HG03432 (cell line): ENCODE data around the gene PALD1.
"Not testable (repeated sequence)": the region's sequence is repeated elsewhere in the genome, so short reads cannot be mapped to it uniquely, and the experiment has no call there.

Experiments
- ATAC-seq: cut with Tn5 transposase; IDR thresholded peaks from one replicate; pipeline ENCODE4 v1.9.1; 2021; ENCODE audit warnings: mild to moderate bottlenecking, moderate library complexity; ENCODE audit not compliant: unreplicated experiment

PALD1 gene

GRCh38 chr10:70481105-70481504 lies 2.5 kb downstream of the PALD1 start:
- no peak for ATAC-seq

GRCh38 chr10:70481831-70482530 lies 3.4 kb downstream of the PALD1 start:
- ATAC-seq: no peak

DNA sequence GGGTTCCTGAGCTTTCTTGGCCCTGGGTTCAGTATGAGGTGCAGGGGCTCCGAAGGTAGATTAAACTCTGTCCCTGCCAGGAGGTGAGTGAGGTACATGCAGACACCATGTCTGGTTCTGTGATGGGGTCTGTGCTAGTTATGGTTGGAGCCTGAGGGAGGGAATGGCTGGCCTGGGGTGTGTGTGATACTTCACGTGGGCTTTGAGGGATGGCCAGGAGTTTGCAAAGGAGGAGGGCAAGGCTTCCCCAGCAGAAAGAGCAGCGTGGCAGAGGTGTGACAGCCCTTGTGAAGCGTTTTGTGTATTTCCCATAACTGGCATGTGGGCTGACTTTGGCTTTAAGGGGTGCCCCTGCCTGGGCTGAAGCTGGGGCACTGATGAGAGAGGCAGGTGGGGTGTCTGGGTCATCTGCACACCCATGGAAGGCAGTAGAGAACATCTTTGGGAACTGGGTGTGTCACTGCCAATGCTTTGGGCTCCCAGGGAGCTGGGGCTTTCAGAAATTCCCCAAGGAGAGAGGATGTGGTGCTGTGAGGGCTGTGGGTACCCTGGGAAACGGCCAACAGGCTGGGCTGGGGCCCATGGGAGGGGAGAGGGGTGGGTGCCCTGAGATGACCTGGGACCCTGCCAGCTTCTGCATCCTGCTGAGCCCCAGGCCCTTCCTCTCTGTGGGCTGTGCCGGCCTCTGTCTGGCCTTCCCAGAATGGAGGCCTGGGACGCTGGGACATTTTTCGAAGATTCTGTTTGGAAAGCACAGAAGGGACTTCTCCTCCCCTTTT lies 4.6 kb downstream of the PALD1 start:
- no peak for ATAC-seq

DNA sequence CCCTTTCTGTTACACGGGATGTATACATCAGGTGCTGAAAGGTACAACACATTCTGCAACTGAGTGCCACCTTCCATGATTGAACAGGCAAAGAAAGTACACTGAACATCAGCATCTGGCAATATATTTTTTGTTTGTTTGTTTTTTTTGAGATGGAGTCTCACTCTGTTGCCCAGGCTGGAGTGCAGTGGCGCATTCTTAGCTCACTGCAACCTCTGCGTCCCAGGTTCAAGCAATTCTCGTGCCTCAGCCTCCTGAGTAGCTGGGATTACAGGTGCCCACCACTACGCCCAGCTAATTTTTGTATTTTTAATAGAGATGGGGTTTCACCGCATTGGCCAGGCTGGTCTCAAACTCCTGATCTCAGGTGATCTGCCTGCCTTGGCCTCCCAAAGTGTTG lies 5.3 kb downstream of the PALD1 start:
- ATAC-seq: not testable (repeated sequence)

GRCh38 chr10:70487824-70488223 lies 9.3 kb downstream of the PALD1 start:
- ATAC-seq: no peak

DNA sequence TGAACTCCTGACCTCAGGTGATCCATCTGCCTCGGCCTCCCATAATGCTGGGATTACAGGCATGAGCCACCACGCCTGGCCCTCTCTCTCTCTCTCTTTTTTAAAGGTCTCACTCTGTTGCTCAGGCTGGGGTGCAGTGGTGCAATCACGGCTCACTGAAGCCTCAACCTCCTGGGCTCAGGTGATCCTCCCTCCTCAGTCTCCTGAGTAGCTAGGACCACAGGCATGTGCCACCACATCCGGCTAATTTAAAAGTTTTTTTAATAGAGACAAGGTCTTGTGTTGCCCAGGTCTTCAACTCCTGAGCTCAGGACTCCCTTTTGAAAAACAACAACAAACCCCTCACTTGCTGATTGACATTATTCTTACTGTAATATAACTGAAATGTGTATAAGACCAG lies 11.6 kb downstream of the PALD1 start:
- no peak for ATAC-seq

GRCh38 chr10:70491614-70492013 lies 13.0 kb downstream of the PALD1 start:
- no peak for ATAC-seq

GRCh38 chr10:70492786-70493659 lies 14.5 kb downstream of the PALD1 start:
- ATAC-seq: peak; percentile 26

DNA sequence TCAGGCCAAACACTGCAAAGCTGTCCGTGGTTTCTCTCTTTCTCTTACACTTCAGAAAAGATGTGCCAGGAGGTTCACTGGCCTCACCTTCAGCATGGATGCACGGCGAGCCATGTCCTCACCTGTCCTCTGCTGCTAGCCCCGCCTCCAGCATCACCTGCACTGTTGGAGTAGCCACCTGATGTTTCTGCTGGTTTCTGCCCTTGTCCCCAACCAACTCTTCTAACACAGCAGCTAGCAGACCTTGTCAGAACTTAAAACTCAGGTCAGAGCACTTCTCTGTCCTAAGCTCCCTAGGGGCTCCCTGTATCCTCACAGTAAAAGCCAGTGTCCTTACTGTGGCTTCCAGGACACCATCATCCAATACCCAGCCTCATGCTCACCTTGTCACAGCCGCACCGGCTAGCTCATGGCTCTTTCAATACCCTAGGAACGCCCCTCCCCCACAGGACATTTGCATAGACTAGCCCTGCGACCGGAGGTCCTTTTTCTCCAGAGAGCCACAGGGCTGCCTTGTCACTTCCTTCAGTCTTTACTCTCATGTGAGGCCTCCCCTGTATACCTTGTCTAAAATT lies 15.2 kb downstream of the PALD1 start:
- ATAC-seq: peak; percentile 74

GRCh38 chr10:70494536-70494935 lies 16.0 kb downstream of the PALD1 start:
- no peak for ATAC-seq

GRCh38 chr10:70494966-70495365 lies 16.4 kb downstream of the PALD1 start:
- ATAC-seq: no peak

GRCh38 chr10:70495691-70496261 lies 17.2 kb downstream of the PALD1 start:
- no peak for ATAC-seq

DNA sequence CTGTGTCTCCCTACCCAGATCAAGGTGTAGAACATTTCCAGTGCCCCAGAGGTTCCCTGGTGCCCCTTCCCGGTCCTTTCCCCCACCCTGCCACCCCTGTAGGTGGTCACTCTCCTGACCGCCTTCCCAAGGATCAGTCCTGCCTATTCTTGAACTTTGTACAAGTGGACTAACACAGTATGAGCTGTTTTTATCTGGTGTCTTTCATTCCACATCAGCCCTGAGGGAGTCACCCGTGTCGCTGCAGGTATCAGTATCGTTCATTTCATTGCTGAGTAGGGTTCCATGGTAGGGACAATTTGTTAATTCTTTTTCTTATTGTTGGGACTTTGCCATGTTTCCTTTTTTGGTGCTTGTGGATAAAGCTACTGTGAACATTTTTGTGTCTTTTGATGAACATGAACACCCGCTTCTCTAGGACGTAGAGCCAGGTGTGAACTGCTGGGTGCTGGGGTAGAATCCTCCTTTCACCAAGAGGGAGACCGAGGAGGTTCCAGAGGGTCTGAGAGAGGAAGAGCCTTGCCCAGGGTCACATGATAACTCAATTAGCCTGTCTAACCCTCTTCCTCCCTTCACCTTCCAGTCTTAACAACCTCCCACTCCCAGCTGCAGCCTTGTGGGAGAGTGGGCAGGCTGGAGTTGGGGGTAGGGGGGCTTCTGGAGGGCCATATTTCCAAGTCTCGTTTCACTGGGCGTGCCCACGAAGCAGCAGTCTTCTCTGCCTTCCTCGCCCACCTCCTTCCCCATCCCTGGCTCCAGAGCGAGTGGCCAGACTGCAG lies 18.0 kb downstream of the PALD1 start:
- ATAC-seq: no peak

GRCh38 chr10:70497120-70497545 lies 18.6 kb downstream of the PALD1 start:
- ATAC-seq: no peak

DNA sequence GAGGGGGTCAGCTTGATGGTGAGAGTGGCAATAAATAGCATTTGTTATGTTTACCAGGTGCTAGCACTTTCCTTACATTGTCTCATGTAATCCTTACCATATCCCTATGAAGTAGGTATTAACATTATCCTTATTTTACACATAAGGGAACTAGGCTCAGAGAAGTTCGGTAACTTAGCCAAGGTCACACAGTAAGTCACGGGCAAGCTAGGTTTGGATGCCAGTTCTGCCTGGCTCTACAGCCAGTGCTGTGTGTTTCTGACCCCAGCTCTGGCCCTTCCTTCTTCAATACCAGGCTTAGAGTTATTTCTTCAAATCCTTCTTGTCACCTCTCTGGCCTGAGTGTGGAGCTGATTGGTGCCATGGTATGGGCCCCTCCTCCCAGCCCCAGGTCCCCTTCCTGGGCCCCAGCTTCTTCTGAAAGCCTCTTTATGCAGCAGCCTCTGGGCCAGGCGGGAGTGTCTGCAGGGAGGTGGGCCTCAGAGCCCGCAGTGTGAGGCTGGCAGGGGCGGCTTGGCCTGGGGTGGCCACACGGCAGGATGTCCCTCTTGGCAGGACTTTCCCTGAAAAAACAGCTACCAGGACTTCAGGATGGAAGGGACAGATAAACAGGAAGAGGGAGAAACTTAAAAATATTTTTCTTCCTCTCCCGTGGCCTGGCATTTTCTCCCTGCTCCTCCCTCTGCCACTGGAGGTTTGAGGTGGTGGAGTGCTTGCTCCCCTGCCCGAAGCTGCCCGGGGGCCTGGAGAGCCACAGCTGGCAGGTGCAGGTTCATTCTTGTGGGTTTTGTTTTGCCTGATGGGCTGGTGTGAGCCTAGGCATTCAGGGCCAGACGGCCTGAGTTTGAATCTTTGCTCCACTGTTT lies 20.6 kb downstream of the PALD1 start:
- ATAC-seq: no peak

DNA sequence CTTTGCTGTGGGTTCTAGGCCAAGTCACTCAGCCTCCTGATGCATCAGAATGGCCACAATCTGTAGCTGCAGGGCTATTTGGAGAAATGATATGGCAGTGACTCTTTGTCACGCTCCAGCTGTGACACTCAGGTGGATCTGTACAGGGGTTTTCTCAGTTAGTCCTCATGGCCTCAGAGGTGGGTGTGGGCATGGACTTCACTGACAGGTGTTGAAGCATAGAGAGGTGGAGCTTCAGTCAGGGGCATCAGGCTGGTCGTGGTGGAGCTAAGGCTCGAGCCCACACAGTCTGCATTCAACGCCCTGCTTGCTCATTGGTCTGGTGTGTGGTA lies 21.2 kb downstream of the PALD1 start:
- ATAC-seq: no peak

DNA sequence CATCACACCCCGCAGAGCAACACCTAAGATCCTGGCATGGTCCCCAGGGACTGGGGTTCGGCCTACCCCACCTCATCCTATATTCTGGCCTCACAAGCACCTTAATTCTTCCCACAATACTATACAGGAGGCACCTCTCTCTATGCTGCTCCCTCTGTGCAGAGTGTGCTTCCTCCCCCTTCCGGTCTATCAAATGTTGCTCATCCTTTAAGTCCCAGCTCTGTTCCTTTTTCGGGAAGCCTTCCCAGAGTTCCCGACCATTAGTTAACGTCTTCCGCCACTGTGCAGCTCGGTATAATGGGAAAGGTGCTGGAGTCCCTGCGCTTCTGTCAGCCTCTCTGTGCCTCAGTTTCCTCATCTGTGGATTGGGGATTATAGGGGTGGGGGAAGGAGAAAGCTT lies 21.8 kb downstream of the PALD1 start:
- no peak for ATAC-seq

GRCh38 chr10:70500812-70501301 lies 22.3 kb downstream of the PALD1 start:
- no peak for ATAC-seq

DNA sequence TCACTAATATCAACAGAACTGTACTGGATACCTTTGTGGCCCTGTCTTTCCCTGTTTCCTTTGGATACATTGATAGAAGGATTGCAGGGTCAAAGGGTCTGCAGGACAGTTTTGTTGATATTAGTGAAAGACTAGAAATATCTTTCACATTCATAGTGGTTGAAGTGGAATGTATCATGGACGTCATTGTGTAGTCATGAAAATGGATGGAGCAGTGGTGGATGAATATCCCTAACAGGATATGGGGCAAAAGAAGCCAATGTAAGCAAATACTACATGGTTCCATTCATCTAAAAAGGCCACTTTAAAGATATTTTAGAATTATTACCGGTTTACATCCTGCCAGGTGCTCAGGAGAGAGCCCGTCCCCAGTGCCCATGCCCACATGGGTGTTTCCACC lies 23.8 kb downstream of the PALD1 start:
- ATAC-seq: no peak
